Suprapubic skin (tissue), 4 donors: ENCODE measurements around the gene ZMYM4. TPM values are rescaled to one million over a fixed set of nuclear protein-coding genes. Genes with fewer than 3 reads are reported as not detected.
A peak's percentile ranks its signal among the peaks of the same experiment; 100 is the strongest.

Experiments
- DNase-seq, 2 donors: peaks; one replicate each; pipeline ENCODE4 v3.0.0-alpha.2; 2019; ENCODE audit warnings: low spot score in 2 of 2
- H3K27ac ChIP-seq: fragments of 200-600 bp; sonication (generic); one replicate; pipeline ENCODE4 v1.5.1; 2019
- H3K27me3 ChIP-seq: fragments of 200-600 bp; sonication (generic); one replicate; pipeline ENCODE4 v1.5.1; 2019
- H3K36me3 ChIP-seq: fragments of 200-600 bp; sonication (generic); one replicate; pipeline ENCODE4 v1.5.1; 2019
- H3K4me1 ChIP-seq: fragments of 200-600 bp; sonication (generic); one replicate; pipeline ENCODE4 v1.5.1; 2019
- H3K4me3 ChIP-seq: fragments of 200-600 bp; sonication (generic); one replicate; pipeline ENCODE4 v1.5.1; 2019; ENCODE audit warnings: mild to moderate bottlenecking
- H3K9me3 ChIP-seq: fragments of 200-600 bp; sonication (generic); one replicate; pipeline ENCODE4 v1.5.1; 2019
- CTCF ChIP-seq, 2 donors: fragments of 200-600 bp in 1 of 2; fragments of 450-650 bp in 1 of 2; sonication (generic) in 1 of 2; IDR thresholded peaks; one replicate each; pipeline ENCODE4 v1.5.1; 2016 to 2019; ENCODE audit warnings: antibody characterized with exemption in 2 of 2, mild to moderate bottlenecking in 1 of 2, moderate library complexity in 1 of 2
- EP300 ChIP-seq: sonication (generic); formaldehyde crosslinking; IDR thresholded peaks from one replicate; pipeline ENCODE4 v1.6.1; 2017; ENCODE audit warnings: antibody characterized with exemption
- POLR2A ChIP-seq, 2 donors: fragments of 450-650 bp; IDR thresholded peaks; one replicate each; pipeline ENCODE4 v1.6.1; 2017; ENCODE audit warnings: antibody characterized with exemption in 2 of 2, mild to moderate bottlenecking in 2 of 2, moderate library complexity in 2 of 2
- POLR2AphosphoS5 ChIP-seq, 3 donors: sonication (generic); formaldehyde crosslinking; IDR thresholded peaks; one replicate each; pipeline ENCODE4 v1.6.1; 2017; ENCODE audit warnings: antibody characterized with exemption in 3 of 3
- WGBS: methylation state at CpG from one replicate; pipeline ENCODE4 v1.1.5; 2018; 5-methylcytosine and 5-hydroxymethylcytosine counted together
- total RNA-seq, 4 donors: library from RNA; depleted of rRNA; stranded (reverse); fragments of >200 nt; gene quantifications; one replicate each; pipeline ENCODE4 v1.1.0, GENCODE V29; 2016

Gene ZMYM4
- total RNA-seq, 4 donors from 2014 or later: 16.9 to 43.0 (median 19.6) TPM

- H3K36me3 ChIP-seq: peaks cover 13% of the 10 kb centered on the region
- WGBS: 95% methylated on average over 2 of the region's 2 CpGs
- H3K4me1 ChIP-seq: peaks cover 9% of the 10 kb centered on the region
- DNase-seq: no peak
- H3K27me3 ChIP-seq: no peaks in the 10 kb centered on the region
- TF ChIP-seq POLR2AphosphoS5 (IDR thresholded peaks at IDR 0.05): no peak
- TF ChIP-seq CTCF (IDR thresholded peaks at IDR 0.05): no peak
- TF ChIP-seq EP300: no peak
- TF ChIP-seq POLR2A (IDR thresholded peaks at IDR 0.05): no peak
- no peaks in the 10 kb centered on the region for H3K9me3 ChIP-seq
- no peak overlapping the region for H3K4me3 ChIP-seq
- no peak overlapping the region for H3K27ac ChIP-seq
Observed at GRCh38 chr1:35294809-35295208, 26.3 kb downstream of the ZMYM4 start.

DNA sequence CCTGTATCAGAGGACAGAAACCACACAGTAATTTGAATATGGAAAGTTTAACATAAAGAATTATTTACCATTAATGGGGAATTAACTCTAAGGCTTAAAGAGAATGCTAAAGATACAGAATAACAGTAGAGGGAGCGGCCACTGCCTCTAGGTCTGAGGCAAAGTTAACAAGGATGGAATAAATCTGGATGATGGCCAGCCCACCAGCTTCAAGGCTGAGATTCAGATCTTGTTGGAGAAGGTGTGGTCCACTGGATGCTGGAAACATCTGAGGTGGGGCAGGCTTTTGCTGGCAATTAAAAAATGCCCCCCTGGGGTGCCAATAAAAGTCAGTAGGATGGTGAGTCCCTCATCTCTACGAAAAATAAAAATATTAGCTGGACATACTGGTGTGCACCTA, 29.4 kb downstream of the ZMYM4 start:
- DNase-seq: no peak
- peaks cover 13% of the 10 kb centered on the region for H3K36me3 ChIP-seq

GRCh38 chr1:35298464-35298863, 30.0 kb downstream of the ZMYM4 start:
- TF ChIP-seq CTCF (IDR thresholded peaks at IDR 0.05): peak in 1 of 2 donors; percentile 9
- TF ChIP-seq POLR2A (IDR thresholded peaks at IDR 0.05): no peak
- H3K4me1 ChIP-seq: peaks cover 9% of the 10 kb centered on the region
- H3K27me3 ChIP-seq: no peaks in the 10 kb centered on the region
- WGBS: 26% methylated on average over 2 of the region's 2 CpGs
- DNase-seq: no peak
- H3K9me3 ChIP-seq: no peaks in the 10 kb centered on the region
- peaks cover 9% of the 10 kb centered on the region for H3K36me3 ChIP-seq
- H3K4me3 ChIP-seq: no peak overlapping the region
- no peak overlapping the region for H3K27ac ChIP-seq

More for the DNA sequence above, 29.4 kb downstream of the ZMYM4 start:
- Histone ChIP-seq H3K27me3 (no peaks in the 10 kb centered on the region), H3K9me3 (no peaks in the 10 kb centered on the region), H3K4me3 (no peak overlapping the region), H3K27ac (no peak overlapping the region), H3K4me1 (peaks cover 9% of the 10 kb centered on the region)
- TF ChIP-seq EP300: no peak
- TF ChIP-seq CTCF (IDR thresholded peaks at IDR 0.05): no peak
- no peak for TF ChIP-seq POLR2AphosphoS5 (IDR thresholded peaks at IDR 0.05)
- TF ChIP-seq POLR2A (IDR thresholded peaks at IDR 0.05): no peak
- 66% methylated on average over 2 of the region's 2 CpGs for WGBS

- no peak for DNase-seq
- Histone ChIP-seq H3K9me3 (no peaks in the 10 kb centered on the region), H3K27ac (no peak overlapping the region), H3K4me1 (peaks cover 9% of the 10 kb centered on the region), H3K36me3 (peaks cover 9% of the 10 kb centered on the region), H3K27me3 (no peaks in the 10 kb centered on the region), H3K4me3 (no peak overlapping the region)
- 93% methylated on average over 1 of the region's 1 CpG for WGBS
- TF ChIP-seq POLR2AphosphoS5 (IDR thresholded peaks at IDR 0.05) (no peak), POLR2A (IDR thresholded peaks at IDR 0.05) (no peak), CTCF (IDR thresholded peaks at IDR 0.05) (no peak), EP300 (no peak)
Observed at GRCh38 chr1:35300376-35300775, 31.9 kb downstream of the ZMYM4 start.

- 68% methylated on average over 7 of the region's 7 CpGs for WGBS
- Histone ChIP-seq H3K27ac (no peak overlapping the region), H3K4me3 (no peak overlapping the region), H3K9me3 (no peaks in the 10 kb centered on the region), H3K4me1 (peaks cover 9% of the 10 kb centered on the region), H3K36me3 (peaks cover 5% of the 10 kb centered on the region), H3K27me3 (no peaks in the 10 kb centered on the region)
- TF ChIP-seq EP300: no peak
- TF ChIP-seq CTCF (IDR thresholded peaks at IDR 0.05): no peak
- TF ChIP-seq POLR2A (IDR thresholded peaks at IDR 0.05): no peak
- TF ChIP-seq POLR2AphosphoS5 (IDR thresholded peaks at IDR 0.05): no peak
- DNase-seq: no peak
Observed at GRCh38 chr1:35301674-35302392, 33.3 kb downstream of the ZMYM4 start.
